ENCODE measurements around the gene MTREX. TPM values are rescaled to one million over a fixed set of nuclear protein-coding genes. Genes with fewer than 3 reads are reported as not detected.

The MTREX gene
- total and polyA plus RNA-seq, 2 experiments from 2014 or later: 19.0 to 66.0 TPM

DNA sequence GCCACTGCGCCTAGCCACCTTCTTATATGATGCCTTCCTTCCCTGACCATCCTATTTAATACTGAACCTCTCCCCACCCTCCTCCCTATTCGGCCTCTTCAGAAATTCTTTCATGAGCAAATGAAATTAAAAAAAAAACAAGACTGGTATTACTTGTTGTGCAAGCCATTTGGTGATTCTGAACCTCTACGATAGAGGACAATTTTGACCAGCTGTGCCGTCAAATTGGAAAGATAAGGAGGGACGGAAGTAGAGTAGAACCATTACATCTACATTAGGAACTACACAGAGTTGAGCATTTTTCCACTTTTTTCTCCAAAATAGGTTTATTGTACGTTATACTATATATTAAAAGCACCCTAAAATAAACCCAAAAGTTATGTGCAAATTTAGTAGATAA is 3.2 kb upstream of the MTREX start:
- WGBS (ENCODE audit: low lambda C conversion rate, missing lambda C conversion rate): 92% methylated on average over 6 of the region's 6 CpGs
- Histone ChIP-seq H3K4me1 (ENCODE audit: insufficient read depth) (peaks cover 24% of the 10 kb centered on the region), H3K9me2 (replicated peaks; ENCODE audit: insufficient read depth) (no peaks in the 10 kb centered on the region), H4K20me1 (ENCODE audit: insufficient read depth, poor library complexity, severe bottlenecking) (peaks cover 8% of the 10 kb centered on the region), H2AFZ (no peak overlapping the region), H3K9me3 (ENCODE audit: low read depth) (no peaks in the 10 kb centered on the region), H3K27ac (no peak overlapping the region), H3K79me2 (peaks cover 88% of the 10 kb centered on the region), H3K4me2 (no peak overlapping the region), H3K36me3 (replicated peaks; ENCODE audit: insufficient read depth, low read depth) (no peaks in the 10 kb centered on the region), H3K27me3 (no peaks in the 10 kb centered on the region), H3K4me3 (no peak overlapping the region)
- DNase-seq (ENCODE audit: low spot score): no peak
- TF ChIP-seq CTCF (IDR thresholded peaks at IDR 0.05; ENCODE audit: poor library complexity) (no peak), EZH2phosphoT487 (IDR thresholded peaks at IDR 0.05; ENCODE audit: low read depth, severe bottlenecking, unreplicated experiment) (no peak), EZH2 (IDR thresholded peaks at IDR 0.05; ENCODE audit: borderline replicate concordance) (no peak)

- H3K27ac ChIP-seq: no peak overlapping the region
- H3K36me3 ChIP-seq (replicated peaks; ENCODE audit: insufficient read depth, low read depth): no peaks in the 10 kb centered on the region
- H4K20me1 ChIP-seq (ENCODE audit: insufficient read depth, poor library complexity, severe bottlenecking): peaks cover 8% of the 10 kb centered on the region
- no peaks in the 10 kb centered on the region for H3K9me3 ChIP-seq (ENCODE audit: low read depth)
- H2AFZ ChIP-seq: no peak overlapping the region
- TF ChIP-seq CTCF (IDR thresholded peaks at IDR 0.05; ENCODE audit: poor library complexity) (no peak), EZH2 (IDR thresholded peaks at IDR 0.05; ENCODE audit: borderline replicate concordance) (no peak), EZH2phosphoT487 (IDR thresholded peaks at IDR 0.05; ENCODE audit: low read depth, severe bottlenecking, unreplicated experiment) (no peak)
- peaks cover 88% of the 10 kb centered on the region for H3K79me2 ChIP-seq
- H3K9me2 ChIP-seq (replicated peaks; ENCODE audit: insufficient read depth): no peaks in the 10 kb centered on the region
- DNase-seq (ENCODE audit: low spot score): no peak
- peaks cover 28% of the 10 kb centered on the region for H3K4me1 ChIP-seq (ENCODE audit: insufficient read depth)
- no peak overlapping the region for H3K4me3 ChIP-seq
- WGBS (ENCODE audit: low lambda C conversion rate, missing lambda C conversion rate): 89% methylated on average over 4 of the region's 4 CpGs
- H3K27me3 ChIP-seq: no peaks in the 10 kb centered on the region
- H3K4me2 ChIP-seq: peak overlapping the region; percentile 82
These were observed 2.4 kb upstream of the MTREX start for GRCh38 chr5:55305345-55305744.

- peaks cover 90% of the 10 kb centered on the region for H3K79me2 ChIP-seq
- peak overlapping the region; percentile 82 for H3K4me2 ChIP-seq
- no peaks in the 10 kb centered on the region for H3K9me2 ChIP-seq (replicated peaks; ENCODE audit: insufficient read depth)
- H4K20me1 ChIP-seq (ENCODE audit: insufficient read depth, poor library complexity, severe bottlenecking): peaks cover 8% of the 10 kb centered on the region
- peak overlapping the region; percentile 68 for H3K4me3 ChIP-seq
- no peaks in the 10 kb centered on the region for H3K27me3 ChIP-seq
- DNase-seq (ENCODE audit: low spot score): no peak
- TF ChIP-seq EZH2phosphoT487 (IDR thresholded peaks at IDR 0.05; ENCODE audit: low read depth, severe bottlenecking, unreplicated experiment) (no peak), EZH2 (IDR thresholded peaks at IDR 0.05; ENCODE audit: borderline replicate concordance) (no peak)
- H3K9me3 ChIP-seq (ENCODE audit: low read depth): no peaks in the 10 kb centered on the region
- 12% methylated on average over 12 of the region's 12 CpGs for WGBS (ENCODE audit: low lambda C conversion rate, missing lambda C conversion rate)
- H2AFZ ChIP-seq: peak overlapping the region; percentile 60
- H3K36me3 ChIP-seq (replicated peaks; ENCODE audit: insufficient read depth, low read depth): no peaks in the 10 kb centered on the region
- peaks cover 28% of the 10 kb centered on the region for H3K4me1 ChIP-seq (ENCODE audit: insufficient read depth)
- peak overlapping the region; percentile 91 for H3K27ac ChIP-seq
These were observed 977 bp upstream of the MTREX start for GRCh38 chr5:55306641-55307382.

- peak; percentile 15 for DNase-seq (ENCODE audit: low spot score)
- Histone ChIP-seq H3K27ac (peak overlapping the region; percentile 91), H3K27me3 (no peaks in the 10 kb centered on the region), H3K9me3 (ENCODE audit: low read depth) (no peaks in the 10 kb centered on the region), H3K79me2 (peaks cover 90% of the 10 kb centered on the region), H4K20me1 (ENCODE audit: insufficient read depth, poor library complexity, severe bottlenecking) (peaks cover 16% of the 10 kb centered on the region), H3K9me2 (replicated peaks; ENCODE audit: insufficient read depth) (no peaks in the 10 kb centered on the region), H3K4me3 (peak overlapping the region; percentile 68), H3K4me2 (peak overlapping the region; percentile 79), H3K36me3 (replicated peaks; ENCODE audit: insufficient read depth, low read depth) (no peaks in the 10 kb centered on the region), H2AFZ (peak overlapping the region; percentile 77), H3K4me1 (ENCODE audit: insufficient read depth) (peaks cover 28% of the 10 kb centered on the region)
- under 1% methylated on average over 13 of the region's 13 CpGs for whole genome bisulfite sequencing (ENCODE audit: low lambda C conversion rate, missing lambda C conversion rate)
- TF ChIP-seq EZH2phosphoT487 (IDR thresholded peaks at IDR 0.05; ENCODE audit: low read depth, severe bottlenecking, unreplicated experiment) (no peak), EZH2 (IDR thresholded peaks at IDR 0.05; ENCODE audit: borderline replicate concordance) (no peak), CTCF (IDR thresholded peaks at IDR 0.05; ENCODE audit: poor library complexity) (peak; percentile 28)
These were observed 556 bp downstream of the MTREX start for GRCh38 chr5:55308254-55308836.

Data from hepatocyte (in vitro differentiated cells).